Stomach (tissue), 9 donors: Measurements from ENCODE around the gene SPACDR. TPM values are rescaled to one million over a fixed set of nuclear protein-coding genes. Genes with fewer than 3 reads are reported as not detected.

ENCODE experiments used
- DNase-seq, 2 donors: peaks; one replicate each; pipeline versions ENCODE4 v3.0.0 to v3.0.0-alpha.2; 2013 to 2019
- H3K27ac ChIP-seq, 5 donors: fragments of 200-600 bp in 4 of 5; sonication (generic) in 4 of 5; one replicate each; pipeline ENCODE4 v1.5.1; 2013 to 2019; ENCODE audit warnings: mild to moderate bottlenecking in 1 of 5, moderate library complexity in 1 of 5
- H3K27me3 ChIP-seq, 3 donors: fragments of 200-600 bp; sonication (generic); one replicate each; pipeline ENCODE4 v1.5.1; 2017 to 2019; ENCODE audit warnings: mixed run types in 1 of 3
- H3K36me3 ChIP-seq, 4 donors: fragments of 200-600 bp; sonication (generic); 1 replicate in 3 of 4; 2 replicates in 1 of 4; pipeline ENCODE4 v1.5.1; 2016 to 2019
- H3K4me1 ChIP-seq, 4 donors: fragments of 200-600 bp; sonication (generic); one replicate each; pipeline ENCODE4 v1.5.1; 2016 to 2019
- H3K4me3 ChIP-seq, 4 donors: fragments of 200-600 bp; sonication (generic) in 3 of 4; one replicate each; pipeline ENCODE4 v1.5.1; 2016 to 2019; ENCODE audit warnings: mild to moderate bottlenecking in 1 of 4
- H3K9me3 ChIP-seq, 4 donors: fragments of 200-600 bp; sonication (generic); one replicate each; pipeline ENCODE4 v1.5.1; 2016 to 2019
- EP300 ChIP-seq: sonication (generic); formaldehyde crosslinking; IDR thresholded peaks from one replicate; pipeline ENCODE4 v1.6.1; 2017; ENCODE audit warnings: antibody characterized with exemption
- POLR2A ChIP-seq, 4 donors: fragments of 450-650 bp; IDR thresholded peaks; one replicate each; pipeline ENCODE4 v1.6.1; 2016; ENCODE audit warnings: antibody characterized with exemption in 4 of 4, control low read depth in 2 of 4, mild to moderate bottlenecking in 1 of 4, moderate library complexity in 1 of 4
- POLR2AphosphoS5 ChIP-seq, 3 donors: sonication (generic); formaldehyde crosslinking; IDR thresholded peaks; one replicate each; pipeline ENCODE4 v1.6.1; 2016; ENCODE audit warnings: antibody characterized with exemption in 3 of 3
- WGBS, 5 donors: extraction: QIAGEN DNeasy Blood & Tissue Kit in 3 of 5; methylation state at CpG; one replicate each; pipeline versions ENCODE4 v1.1.5 to v1.1.7; 2013 to 2018; 5-methylcytosine and 5-hydroxymethylcytosine counted together
- intact Hi-C: fragments of 100-400 bp; cut with DNase I; formaldehyde crosslinking; loops from one replicate; pipeline ENCODE4 v1.15.1; 2023; ENCODE audit warnings: low total_unique reads
- polyA plus RNA-seq, 3 donors: library from polyadenylated mRNA; stranded (reverse); fragments of 200-250 nt; gene quantifications; one replicate each; pipeline ENCODE4 v1.2.3, GENCODE V29; 2013
- total RNA-seq, 5 donors: library from RNA; depleted of rRNA; stranded (reverse); fragments of >200 nt; gene quantifications; one replicate each; pipeline versions ENCODE4 v1.1.0 to v1.2.3, GENCODE V29; 2014 to 2016
- TF ChIP-seq, protein P1 (sequence below), 7 experiments: fragments of 450-650 bp in 4 of 7; fragments of 200-600 bp in 3 of 7; sonication (generic) in 3 of 7; IDR thresholded peaks; one replicate each; pipeline ENCODE4 v1.5.1; 2016 to 2019; ENCODE audit warnings: antibody characterized with exemption in 7 of 7, control low read depth in 2 of 7, mild to moderate bottlenecking in 1 of 7
- donor health status: healthy with polysubstance abuse.
- donor health status: Bipolar disorder and iron deficiency.
- donor health status: healthy.

Gene SPACDR
- total and polyA plus RNA-seq, 8 donors = 0.65 to 2.3 (median 1.1) TPM; not detected in 5

DNA sequence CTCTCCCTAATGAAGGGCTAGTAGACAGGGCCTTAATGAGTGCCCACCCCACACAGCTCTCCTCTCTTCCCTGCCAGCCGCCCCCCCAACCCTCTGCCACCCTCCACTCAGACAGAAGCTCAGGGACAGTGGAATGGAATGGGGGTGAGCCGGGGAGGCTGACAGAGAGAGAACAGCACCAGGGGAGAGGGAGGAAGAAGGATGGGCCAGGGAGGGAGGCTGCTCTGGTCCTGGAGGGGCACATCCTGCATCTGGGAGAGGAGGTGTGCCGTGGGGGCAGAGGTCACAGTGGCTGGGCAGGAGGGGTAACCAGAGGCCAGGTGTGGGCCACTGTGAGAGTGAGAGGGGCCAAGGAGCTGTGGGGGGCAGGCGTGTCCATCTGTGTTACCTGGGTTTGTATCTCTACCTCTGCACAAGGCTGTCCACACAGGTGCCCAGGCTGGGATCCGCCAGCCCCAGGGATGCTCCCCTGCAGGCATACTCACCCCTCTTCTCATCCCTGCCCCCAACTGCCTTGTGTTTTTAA lies 22.1 kb upstream of the SPACDR start:
- H3K9me3 ChIP-seq = no peaks in the 10 kb centered on the region
- no peak for DNase-seq
- TF ChIP-seq, protein P1, sequence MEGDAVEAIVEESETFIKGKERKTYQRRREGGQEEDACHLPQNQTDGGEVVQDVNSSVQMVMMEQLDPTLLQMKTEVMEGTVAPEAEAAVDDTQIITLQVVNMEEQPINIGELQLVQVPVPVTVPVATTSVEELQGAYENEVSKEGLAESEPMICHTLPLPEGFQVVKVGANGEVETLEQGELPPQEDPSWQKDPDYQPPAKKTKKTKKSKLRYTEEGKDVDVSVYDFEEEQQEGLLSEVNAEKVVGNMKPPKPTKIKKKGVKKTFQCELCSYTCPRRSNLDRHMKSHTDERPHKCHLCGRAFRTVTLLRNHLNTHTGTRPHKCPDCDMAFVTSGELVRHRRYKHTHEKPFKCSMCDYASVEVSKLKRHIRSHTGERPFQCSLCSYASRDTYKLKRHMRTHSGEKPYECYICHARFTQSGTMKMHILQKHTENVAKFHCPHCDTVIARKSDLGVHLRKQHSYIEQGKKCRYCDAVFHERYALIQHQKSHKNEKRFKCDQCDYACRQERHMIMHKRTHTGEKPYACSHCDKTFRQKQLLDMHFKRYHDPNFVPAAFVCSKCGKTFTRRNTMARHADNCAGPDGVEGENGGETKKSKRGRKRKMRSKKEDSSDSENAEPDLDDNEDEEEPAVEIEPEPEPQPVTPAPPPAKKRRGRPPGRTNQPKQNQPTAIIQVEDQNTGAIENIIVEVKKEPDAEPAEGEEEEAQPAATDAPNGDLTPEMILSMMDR (IDR thresholded peaks at IDR 0.05) = no peak
- TF ChIP-seq POLR2A (IDR thresholded peaks at IDR 0.05) (no peak), POLR2AphosphoS5 (IDR thresholded peaks at IDR 0.05) (no peak), EP300 (no peak)
- no peak overlapping the region for H3K27ac ChIP-seq
- H3K4me3 ChIP-seq = no peak overlapping the region
- intact Hi-C loops = no loop called here
- H3K36me3 ChIP-seq = no peaks in the 10 kb centered on the region
- 73 to 92% (median 87%) methylated on average over 5 of the region's 5 CpGs for WGBS, 5 donors
- peaks cover 7 to 24% (median 20%) of the 10 kb centered on the region in 4 donors for H3K4me1 ChIP-seq
- no peaks in the 10 kb centered on the region for H3K27me3 ChIP-seq

- Histone ChIP-seq H3K4me1 (peaks cover 7 to 24% (median 20%) of the 10 kb centered on the region in 4 donors), H3K27me3 (no peaks in the 10 kb centered on the region), H3K9me3 (no peaks in the 10 kb centered on the region), H3K27ac (no peak overlapping the region), H3K4me3 (no peak overlapping the region), H3K36me3 (no peaks in the 10 kb centered on the region)
- intact Hi-C loops = no loop called here
- TF ChIP-seq, protein P1 (IDR thresholded peaks at IDR 0.05) = no peak
- TF ChIP-seq POLR2A (IDR thresholded peaks at IDR 0.05) (no peak), POLR2AphosphoS5 (IDR thresholded peaks at IDR 0.05) (no peak), EP300 (no peak)
- DNase-seq = peak in 1 of 2 donors; percentile 11
- WGBS, 5 donors = 73 to 89% (median 82%) methylated on average over 3 to 4 of the region's 4 CpGs
These were observed 21.4 kb upstream of the SPACDR start for GRCh38 chr7:100485471-100485876.

GRCh38 chr7:100484673-100485045 lies 20.6 kb upstream of the SPACDR start:
- Histone ChIP-seq H3K9me3 (no peaks in the 10 kb centered on the region), H3K36me3 (no peaks in the 10 kb centered on the region), H3K27ac (peak overlapping the region in 2 of 5 donors; percentile 26 to 78), H3K4me3 (peak overlapping the region in 2 of 4 donors; percentile 70 to 77), H3K27me3 (no peaks in the 10 kb centered on the region), H3K4me1 (peaks cover 8 to 26% (median 23%) of the 10 kb centered on the region in 4 donors)
- WGBS, 5 donors = 71 to 85% (median 78%) methylated on average over 5 to 6 of the region's 6 CpGs
- intact Hi-C loops = no loop called here
- TF ChIP-seq POLR2AphosphoS5 (IDR thresholded peaks at IDR 0.05) = no peak
- TF ChIP-seq, protein P1 (IDR thresholded peaks at IDR 0.05) = no peak
- TF ChIP-seq EP300 = no peak
- TF ChIP-seq POLR2A (IDR thresholded peaks at IDR 0.05) = no peak
- DNase-seq = peak in 1 of 2 donors; percentile 21

DNA sequence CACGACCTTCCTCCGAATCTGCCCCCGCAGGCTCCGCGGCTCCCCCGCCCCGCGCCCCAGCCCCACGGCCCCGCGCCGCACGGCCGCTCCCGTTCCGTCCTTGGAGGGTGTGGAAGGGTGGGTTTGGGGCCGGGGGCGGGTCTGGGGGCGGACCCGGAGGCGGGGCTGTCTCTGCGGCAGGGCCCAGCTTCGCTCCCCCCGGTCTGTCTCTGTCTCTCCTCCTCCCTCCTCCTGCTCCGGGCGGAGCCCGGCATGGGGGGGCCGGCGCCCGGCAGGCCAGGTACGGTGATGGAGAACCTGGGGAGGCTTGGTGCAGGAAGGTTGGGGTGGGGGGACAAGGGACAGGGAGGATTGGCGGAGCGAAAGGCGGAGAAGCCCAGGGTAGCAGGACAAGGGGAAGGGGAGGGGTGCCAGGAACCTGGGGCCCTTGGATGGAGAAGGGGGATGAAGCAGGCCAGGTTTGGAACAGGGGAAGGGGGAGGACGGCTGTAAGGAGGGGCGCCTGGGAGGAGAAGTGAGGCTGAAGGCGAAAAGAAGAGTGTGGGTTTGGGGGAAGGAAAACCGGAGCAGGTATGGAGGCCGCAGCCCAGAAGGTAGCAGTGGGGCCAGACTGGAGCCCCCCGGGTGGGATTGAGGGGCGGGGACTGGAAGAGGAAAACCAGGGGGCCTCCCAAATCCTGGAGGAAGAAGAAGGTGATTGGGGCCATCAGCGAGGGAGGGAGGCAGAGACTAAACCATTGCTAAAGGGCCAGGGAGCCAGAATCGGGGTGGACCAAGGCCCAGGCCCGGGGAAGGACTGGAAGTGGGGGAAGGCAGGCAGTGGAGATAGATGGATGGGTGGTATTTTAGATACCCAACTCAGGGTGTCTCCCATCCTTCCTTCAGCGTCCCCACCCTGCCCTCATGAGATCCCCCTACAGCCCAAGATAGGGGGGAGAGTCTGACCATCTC lies 19.9 kb upstream of the SPACDR start, which contains the start of gene NYAP1:
Gene NYAP1, plus strand, starts transcription at position 206 of the 951 bp plus-strand sequence. CDS start 1,385 bp downstream, outside the sequence.
- H3K36me3 ChIP-seq = no peaks in the 10 kb centered on the region
- intact Hi-C loops = no loop called here
- DNase-seq = peak; percentile 53 to 92
- H3K4me1 ChIP-seq = peaks cover 14 to 32% (median 26%) of the 10 kb centered on the region in 4 donors
- H3K9me3 ChIP-seq = no peaks in the 10 kb centered on the region
- peak within 1 kb of the TSS; percentile 62 to 77 (median 70) for H3K4me3 ChIP-seq
- TF ChIP-seq, protein P1 (IDR thresholded peaks at IDR 0.05) = no peak
- TF ChIP-seq EP300 (no peak), POLR2AphosphoS5 (IDR thresholded peaks at IDR 0.05) (no peak)
- H3K27ac ChIP-seq = peak within 1 kb of the TSS in 4 of 5 donors; percentile 26 to 78 (median 49)
- H3K27me3 ChIP-seq = no peaks in the 10 kb centered on the region
- WGBS, 5 donors = 19 to 47% (median 40%) methylated on average over 18 to 45 of the region's 45 CpGs
